ENCODE results near the gene TACO1. TPM values are rescaled to one million over a fixed set of nuclear protein-coding genes. Genes with fewer than 3 reads are reported as not detected.

The TACO1 gene
- total RNA-seq, 1 experiment from 2014 or later: 27.1 TPM

- intact Hi-C loops (cut with micrococcal nuclease; ENCODE audit: unreplicated experiment): no loop called here
- no peaks in the 10 kb centered on the region for H3K27me3 ChIP-seq (ENCODE audit: insufficient read depth, low read depth)
- H2AFZ ChIP-seq: no peak overlapping the region
- no peaks in the 10 kb centered on the region for H3K36me3 ChIP-seq (ENCODE audit: low read depth)
- TF ChIP-seq, protein P1, sequence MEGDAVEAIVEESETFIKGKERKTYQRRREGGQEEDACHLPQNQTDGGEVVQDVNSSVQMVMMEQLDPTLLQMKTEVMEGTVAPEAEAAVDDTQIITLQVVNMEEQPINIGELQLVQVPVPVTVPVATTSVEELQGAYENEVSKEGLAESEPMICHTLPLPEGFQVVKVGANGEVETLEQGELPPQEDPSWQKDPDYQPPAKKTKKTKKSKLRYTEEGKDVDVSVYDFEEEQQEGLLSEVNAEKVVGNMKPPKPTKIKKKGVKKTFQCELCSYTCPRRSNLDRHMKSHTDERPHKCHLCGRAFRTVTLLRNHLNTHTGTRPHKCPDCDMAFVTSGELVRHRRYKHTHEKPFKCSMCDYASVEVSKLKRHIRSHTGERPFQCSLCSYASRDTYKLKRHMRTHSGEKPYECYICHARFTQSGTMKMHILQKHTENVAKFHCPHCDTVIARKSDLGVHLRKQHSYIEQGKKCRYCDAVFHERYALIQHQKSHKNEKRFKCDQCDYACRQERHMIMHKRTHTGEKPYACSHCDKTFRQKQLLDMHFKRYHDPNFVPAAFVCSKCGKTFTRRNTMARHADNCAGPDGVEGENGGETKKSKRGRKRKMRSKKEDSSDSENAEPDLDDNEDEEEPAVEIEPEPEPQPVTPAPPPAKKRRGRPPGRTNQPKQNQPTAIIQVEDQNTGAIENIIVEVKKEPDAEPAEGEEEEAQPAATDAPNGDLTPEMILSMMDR (conservative IDR thresholded peaks at IDR 0.05): no peak
- TF ChIP-seq EZH2 (IDR thresholded peaks at IDR 0.05; ENCODE audit: low read depth): no peak
- H3K4me2 ChIP-seq: no peak overlapping the region
- H4K20me1 ChIP-seq (ENCODE audit: insufficient read depth): no peaks in the 10 kb centered on the region
- no peaks in the 10 kb centered on the region for H3K4me1 ChIP-seq (replicated peaks; ENCODE audit: insufficient read depth)
- no TSS peak for BruUV-seq (replicated peaks)
- DNase-seq: no peak
- H3F3A ChIP-seq (ENCODE audit: insufficient read depth, low read depth): no peaks in the 10 kb centered on the region
- no peaks in the 10 kb centered on the region for H3K9me2 ChIP-seq (ENCODE audit: insufficient read depth)
- ChIA-PET POLR2A (ENCODE audit: unreplicated experiment) (no interaction called here), CTCF (interaction anchor here (0.6 kb wide), 1 partner anchor 223 kb away, joined by 3 read pairs; no protein-coding TSS in a partner anchor)
- H3K9me3 ChIP-seq (ENCODE audit: insufficient read depth, low read depth): no peaks in the 10 kb centered on the region
- no peak overlapping the region for H3K4me3 ChIP-seq
- no peaks in the 10 kb centered on the region for H3K79me2 ChIP-seq (ENCODE audit: low read depth)
- no peak overlapping the region for H3K27ac ChIP-seq
These were observed 39.3 kb downstream of the TACO1 start for GRCh38 chr17:63640038-63640437.

DNA sequence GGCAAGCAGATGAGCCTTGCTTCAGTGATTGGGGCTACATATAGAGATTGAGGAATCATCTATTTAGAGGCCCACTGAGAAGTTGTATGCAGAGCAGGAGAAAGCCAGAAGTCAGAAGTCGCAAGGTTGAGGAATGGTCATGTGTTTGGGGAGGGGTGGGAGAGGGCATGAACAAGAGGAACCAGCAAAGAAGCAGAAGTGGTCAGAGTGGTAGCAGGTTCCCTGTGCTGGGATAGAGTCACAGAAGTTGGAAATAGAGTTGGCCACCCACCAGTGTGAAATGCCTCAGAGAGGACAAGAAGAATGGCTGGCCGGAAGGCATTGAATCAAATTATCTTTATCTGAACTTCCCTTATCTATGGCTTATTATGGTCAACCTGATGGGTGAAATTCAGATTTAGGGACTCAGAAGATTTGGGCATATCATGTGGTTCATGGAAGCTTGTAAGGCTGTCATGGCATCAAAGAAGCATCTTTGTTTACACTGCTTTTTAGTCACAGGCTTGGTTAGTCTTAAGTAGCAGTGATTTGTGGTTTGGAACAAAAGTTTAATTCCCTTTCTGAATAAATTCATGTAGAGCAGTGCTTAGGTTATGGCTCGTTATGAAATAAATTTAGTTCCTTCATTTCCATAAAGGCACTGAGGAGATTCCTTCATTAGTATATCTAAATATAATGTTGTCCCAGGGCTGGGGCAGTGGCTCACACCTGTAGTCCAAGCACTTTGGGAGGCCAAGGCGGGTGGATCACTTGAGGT, 41.2 kb downstream of the TACO1 start:
- H3F3A ChIP-seq (ENCODE audit: insufficient read depth, low read depth): peaks cover 2% of the 10 kb centered on the region; the same call in 1 of the 2 replicates
- intact Hi-C loops (cut with micrococcal nuclease; ENCODE audit: unreplicated experiment): no loop called here
- H3K4me2 ChIP-seq: no peak overlapping the region
- no peak for DNase-seq
- no peak overlapping the region for H3K27ac ChIP-seq
- H3K36me3 ChIP-seq (ENCODE audit: low read depth): no peaks in the 10 kb centered on the region
- peaks cover 4% of the 10 kb centered on the region for H3K4me1 ChIP-seq (replicated peaks; ENCODE audit: insufficient read depth)
- no peak overlapping the region for H3K4me3 ChIP-seq
- POLR2A ChIA-PET (ENCODE audit: unreplicated experiment): interaction anchor here (0.6 kb wide), 1 partner anchor 19 kb away, joined by 3 read pairs; no protein-coding TSS in a partner anchor
- no peaks in the 10 kb centered on the region for H3K9me2 ChIP-seq (ENCODE audit: insufficient read depth)
- TF ChIP-seq, protein P1 (conservative IDR thresholded peaks at IDR 0.05): no peak
- no peak for TF ChIP-seq EZH2 (IDR thresholded peaks at IDR 0.05; ENCODE audit: low read depth)
- no peaks in the 10 kb centered on the region for H4K20me1 ChIP-seq (ENCODE audit: insufficient read depth)
- H3K79me2 ChIP-seq (ENCODE audit: low read depth): no peaks in the 10 kb centered on the region
- H3K9me3 ChIP-seq (ENCODE audit: insufficient read depth, low read depth): no peaks in the 10 kb centered on the region
- no peaks in the 10 kb centered on the region for H3K27me3 ChIP-seq (ENCODE audit: insufficient read depth, low read depth)
- CTCF ChIA-PET: no interaction called here
- no TSS peak for BruUV-seq (replicated peaks)
- H2AFZ ChIP-seq: no peak overlapping the region

DNA sequence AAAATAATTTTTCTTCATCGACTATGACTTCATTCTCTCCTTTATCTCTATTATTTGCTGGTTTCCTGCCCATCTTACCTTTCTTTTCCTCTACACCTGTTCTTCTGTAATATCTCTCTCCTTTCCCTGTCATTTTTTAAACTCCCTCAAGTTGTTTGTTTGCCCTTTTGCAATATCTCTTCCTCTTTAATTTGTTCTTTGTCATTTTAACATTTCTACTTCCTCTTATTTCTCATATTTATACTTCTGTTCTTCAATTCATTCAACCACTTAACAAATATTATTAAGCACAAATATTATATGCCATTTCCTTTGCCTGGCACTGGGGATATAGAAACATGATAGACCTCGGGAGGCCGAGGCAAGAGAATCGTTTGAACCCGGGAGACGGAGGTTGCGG, 44.2 kb downstream of the TACO1 start:
- H3F3A ChIP-seq (ENCODE audit: insufficient read depth, low read depth): peaks cover 7% of the 10 kb centered on the region; the same call in 1 of the 2 replicates
- H2AFZ ChIP-seq: no peak overlapping the region
- H3K9me3 ChIP-seq (ENCODE audit: insufficient read depth, low read depth): no peaks in the 10 kb centered on the region
- no peaks in the 10 kb centered on the region for H3K9me2 ChIP-seq (ENCODE audit: insufficient read depth)
- POLR2A ChIA-PET (ENCODE audit: unreplicated experiment): no interaction called here
- intact Hi-C loops (cut with micrococcal nuclease; ENCODE audit: unreplicated experiment): no loop called here
- H4K20me1 ChIP-seq (ENCODE audit: insufficient read depth): no peaks in the 10 kb centered on the region
- TF ChIP-seq, protein P1 (conservative IDR thresholded peaks at IDR 0.05): no peak
- TF ChIP-seq EZH2 (IDR thresholded peaks at IDR 0.05; ENCODE audit: low read depth): no peak
- no peaks in the 10 kb centered on the region for H3K27me3 ChIP-seq (ENCODE audit: insufficient read depth, low read depth)
- BruUV-seq (replicated peaks): no TSS peak
- H3K79me2 ChIP-seq (ENCODE audit: low read depth): no peaks in the 10 kb centered on the region
- no peak overlapping the region for H3K4me3 ChIP-seq
- CTCF ChIA-PET: no interaction called here
- H3K27ac ChIP-seq: no peak overlapping the region
- H3K4me1 ChIP-seq (replicated peaks; ENCODE audit: insufficient read depth): peaks cover 18% of the 10 kb centered on the region
- H3K36me3 ChIP-seq (ENCODE audit: low read depth): no peaks in the 10 kb centered on the region
- no peak for DNase-seq
- no peak overlapping the region for H3K4me2 ChIP-seq
